IPS-NIHi7 (cell line): ENCODE measurements around the gene OSBP.
"Not testable (repeated sequence)": the region's sequence is repeated elsewhere in the genome, so short reads cannot be mapped to it uniquely, and the experiment has no call there.

Experiments
- DNase-seq: peaks from one replicate; pipeline ENCODE4 v3.0.0; 2012; ENCODE audit warnings: mixed read lengths; ENCODE audit errors: extremely low spot score

OSBP gene

GRCh38 chr11:59615637-59616395 is at the start of gene OSBP:
Gene OSBP (minus strand): TSS chr11:59615774. CDS start chr11:59615664, 110 bp downstream.
- peak; percentile 98 for DNase-seq

GRCh38 chr11:59660621-59661020 is 45.0 kb upstream of the OSBP start:
- no peak for DNase-seq

- no peak for DNase-seq
Observed at GRCh38 chr11:59659981-59660380, 44.4 kb upstream of the OSBP start.

GRCh38 chr11:59658036-59658435 is 42.5 kb upstream of the OSBP start:
- DNase-seq, result no peak

GRCh38 chr11:59654893-59655292 is 39.3 kb upstream of the OSBP start:
- DNase-seq, result no peak

GRCh38 chr11:59647245-59647980 is 31.8 kb upstream of the OSBP start:
- DNase-seq, result no peak

DNA sequence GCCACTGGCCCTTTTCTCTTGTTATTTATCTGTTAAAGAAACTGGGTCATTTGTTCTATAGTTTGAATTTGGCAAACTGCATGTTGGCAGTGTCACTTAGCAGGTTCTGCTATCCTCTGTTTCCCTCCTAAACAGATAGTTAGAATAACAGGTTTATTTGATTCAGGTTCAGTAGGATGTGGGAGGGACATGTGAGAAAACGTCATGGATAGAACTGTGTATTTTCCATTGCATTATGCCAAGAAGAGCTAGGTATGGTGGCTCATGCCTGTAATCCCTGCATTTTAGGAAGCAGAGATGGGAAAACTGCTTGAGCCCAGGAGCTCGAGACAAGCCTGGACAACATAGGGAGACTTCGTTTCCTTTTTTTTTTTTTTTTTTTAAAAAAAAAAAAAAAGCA is 29.0 kb upstream of the OSBP start:
- no peak for DNase-seq

GRCh38 chr11:59643390-59643789 is 27.8 kb upstream of the OSBP start:
- no peak for DNase-seq

- no peak for DNase-seq
Observed at GRCh38 chr11:59641156-59641555, 25.6 kb upstream of the OSBP start.

GRCh38 chr11:59630493-59630892 is 14.9 kb upstream of the OSBP start:
- DNase-seq, result no peak

DNA sequence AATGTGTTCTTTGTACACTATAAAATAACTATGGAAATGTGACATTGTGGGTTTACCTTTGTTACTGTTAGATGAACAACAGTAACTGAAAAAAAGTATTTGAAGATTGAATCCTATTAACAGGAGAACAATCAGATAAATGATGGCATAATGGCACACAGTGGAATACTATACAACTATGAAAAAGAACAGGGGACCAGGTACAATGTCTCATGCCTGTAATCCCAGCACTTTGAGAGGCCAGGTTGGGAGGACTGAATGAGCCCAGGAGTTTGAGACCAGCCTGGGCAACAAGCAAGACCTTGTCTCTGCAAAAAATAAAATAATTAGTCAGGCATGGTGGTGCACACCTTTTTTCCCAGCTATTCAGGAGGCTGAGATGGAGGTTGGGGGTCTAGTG is 14.4 kb upstream of the OSBP start:
- no peak for DNase-seq

- not testable (repeated sequence) for DNase-seq
Observed at GRCh38 chr11:59626969-59627368, 11.4 kb upstream of the OSBP start.

DNA sequence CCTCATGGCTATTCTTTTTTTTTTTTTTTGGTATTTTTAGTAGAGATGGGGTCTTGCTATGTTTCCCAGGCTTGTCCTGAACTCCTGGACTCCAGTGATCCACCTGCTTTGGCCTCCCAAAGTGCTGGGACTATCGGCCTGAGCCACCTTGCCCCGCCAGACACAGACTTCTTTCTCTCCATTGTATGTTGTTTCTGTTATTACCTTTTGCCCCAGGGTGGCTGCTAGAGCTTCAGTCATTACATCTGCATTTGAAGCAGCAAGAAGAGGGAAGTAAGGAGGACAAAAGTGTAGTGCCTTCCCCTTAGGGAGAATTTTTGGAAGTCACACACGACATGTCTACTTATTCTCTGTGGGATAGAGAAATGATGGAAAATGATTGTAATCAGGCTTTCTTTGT is 10.1 kb upstream of the OSBP start:
- no peak for DNase-seq

GRCh38 chr11:59617876-59618275 is 2.3 kb upstream of the OSBP start:
- no peak for DNase-seq

DNA sequence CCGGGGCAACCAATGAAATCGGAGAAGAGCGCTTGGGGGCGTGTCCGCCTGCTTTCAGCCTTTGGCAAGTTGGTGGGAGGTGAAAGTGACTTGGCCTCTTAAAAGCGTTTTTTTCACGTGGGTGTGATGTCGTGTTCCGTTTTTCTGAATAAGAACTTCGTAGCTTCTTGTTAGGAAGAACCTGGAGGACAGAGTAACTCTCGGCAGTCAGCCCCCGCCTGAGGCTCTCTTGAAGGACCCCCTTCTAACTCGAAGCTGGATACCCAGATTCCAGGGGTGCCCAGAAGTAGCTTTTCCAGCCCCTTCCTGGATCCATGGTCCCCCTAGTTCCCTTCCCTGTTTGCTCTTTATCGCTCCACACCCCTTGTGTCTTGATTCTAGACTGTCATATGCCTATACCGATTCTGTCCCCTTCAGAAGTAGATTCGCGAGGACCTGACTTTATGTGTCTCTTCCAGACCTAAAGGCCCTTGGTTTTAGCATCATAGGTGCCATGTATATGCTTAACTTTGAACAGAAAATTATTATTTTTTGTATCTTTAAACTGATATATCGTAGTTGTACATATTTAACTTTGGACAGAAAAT is 915 bp upstream of the OSBP start:
- DNase-seq, result peak; percentile 11

- peak; percentile 49 for DNase-seq
Observed at GRCh38 chr11:59615120-59615636, 396 bp downstream of the OSBP start.

DNA sequence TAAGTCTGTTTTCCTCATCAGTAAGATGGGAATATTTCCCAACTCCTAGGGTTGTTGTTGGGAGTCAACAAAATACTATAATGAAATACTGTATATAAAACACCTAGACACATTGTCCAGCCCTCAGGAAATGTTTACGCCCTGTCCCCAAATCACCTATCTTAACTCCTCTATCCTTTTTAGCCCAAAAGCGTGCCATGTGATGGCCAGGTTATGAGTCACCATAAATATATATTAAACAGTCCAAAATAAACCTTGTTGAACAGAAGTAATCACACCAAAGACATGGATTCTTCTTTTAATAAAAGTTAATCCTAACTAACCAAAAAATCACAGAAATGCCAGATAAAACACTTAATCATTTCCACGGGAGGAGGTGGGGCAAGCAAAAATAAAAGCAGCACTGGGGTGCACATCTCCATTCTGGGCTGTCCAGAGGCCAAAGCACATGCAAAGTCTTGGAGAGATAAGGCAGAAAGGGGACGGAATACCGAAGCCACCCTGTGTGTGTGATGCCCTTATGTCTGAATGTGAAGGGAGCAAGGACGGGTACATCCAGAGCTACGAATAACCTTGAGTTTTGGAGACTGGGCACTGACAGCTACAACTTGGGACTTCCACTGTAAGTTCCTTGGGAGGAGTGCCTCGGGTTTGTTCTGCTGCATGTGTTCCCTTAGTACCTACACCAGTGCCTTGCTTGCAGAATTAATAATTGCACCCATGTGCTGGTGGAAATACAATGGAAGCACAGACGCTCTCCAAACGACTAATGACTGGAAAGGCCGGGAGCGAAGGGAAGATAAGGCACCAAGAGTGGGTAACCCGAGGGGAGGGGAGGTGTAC is 1.1 kb downstream of the OSBP start:
- no peak for DNase-seq

DNA sequence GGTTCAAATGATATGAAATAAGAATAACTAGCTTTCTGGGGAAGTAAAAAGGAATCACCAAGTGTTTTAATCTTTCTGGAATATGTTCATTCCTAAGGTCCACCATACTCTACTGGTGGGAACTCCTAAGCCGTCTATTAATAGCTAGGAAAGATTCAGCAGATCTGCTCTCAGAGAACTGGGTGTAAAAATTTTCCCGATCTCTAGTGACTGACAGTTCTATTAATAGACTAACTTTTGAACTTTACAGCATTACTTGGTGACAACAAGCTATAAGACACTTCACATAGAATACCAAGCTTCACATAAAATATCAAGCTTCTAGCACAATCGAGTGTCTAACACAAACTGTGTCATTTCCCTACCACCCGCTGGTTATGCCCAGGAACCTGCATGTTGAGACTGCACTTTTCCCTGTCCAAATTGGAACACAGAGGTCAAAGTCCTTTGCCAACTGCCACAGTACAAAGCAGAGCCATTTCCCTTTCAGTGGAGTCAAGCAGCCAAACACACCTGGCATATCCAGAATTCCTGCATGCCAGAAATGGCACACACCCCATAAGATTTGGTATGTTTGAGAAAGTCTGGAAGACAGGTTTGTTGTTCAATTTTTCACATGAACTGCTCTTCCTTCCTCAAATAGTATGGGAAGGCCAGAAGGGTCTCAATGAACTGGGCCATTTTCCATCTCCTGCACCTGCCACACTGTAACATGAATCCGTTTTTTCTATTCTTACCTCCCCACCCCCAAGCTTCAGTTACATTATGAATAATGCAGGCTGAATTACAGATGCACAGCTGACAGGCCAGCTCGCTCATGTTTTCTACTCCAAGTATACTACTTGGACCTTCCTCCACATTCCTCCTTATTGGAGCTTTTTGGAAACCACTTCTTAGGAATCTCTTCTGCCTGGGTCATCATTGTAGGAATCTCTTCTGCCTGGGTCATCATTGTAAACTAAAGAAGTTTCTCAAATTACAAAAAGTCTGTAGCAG is 3.7 kb downstream of the OSBP start:
- no peak for DNase-seq

DNA sequence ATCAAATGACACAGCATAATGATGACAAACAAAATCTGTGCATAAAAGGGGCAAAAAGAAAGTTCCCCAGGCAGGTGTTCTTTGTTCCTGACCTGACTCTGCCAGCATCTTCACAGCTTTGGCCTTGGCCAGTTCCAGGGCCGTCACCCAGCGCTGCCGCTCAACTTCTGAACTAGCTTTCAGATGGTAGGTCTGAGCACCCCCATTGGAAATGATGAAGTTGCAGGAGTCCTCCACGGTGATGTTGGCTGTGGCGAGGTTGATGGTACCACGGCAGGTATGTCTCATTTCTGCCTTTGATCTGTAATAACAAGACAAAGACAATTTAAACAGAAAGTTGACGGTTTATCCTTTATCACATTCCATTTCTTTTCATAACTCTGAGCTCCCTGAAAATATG is 5.3 kb downstream of the OSBP start:
- DNase-seq, result no peak

GRCh38 chr11:59607703-59608454 is 7.7 kb downstream of the OSBP start:
- no peak for DNase-seq
